Activated T-cell treated with anti-CD3 and anti-CD28 coated beads, Interleukin-2, amount 50 U/mL, for 72 hours (primary cell): ENCODE measurements around the gene CHSY3. TPM values are rescaled to one million over a fixed set of nuclear protein-coding genes. Genes with fewer than 3 reads are reported as not detected.

ENCODE experiments used
- total RNA-seq, 2 donors: library from RNA; stranded (reverse); gene quantifications; one replicate each; pipeline ENCODE4 v1.2.3, GENCODE V29; 2022

Gene CHSY3
- total RNA-seq, 2 donors from 2014 or later: not detected

Other genes starting within 250 kb of the CHSY3 start
- gene MINAR2, start 156.4 kb upstream of the CHSY3 start, total RNA-seq: not detected